ENCODE results near the gene TMEM183A. TPM values are rescaled to one million over a fixed set of nuclear protein-coding genes. Genes with fewer than 3 reads are reported as not detected.

TMEM183A gene
- total RNA-seq, 1 experiment from 2014 or later: 59.1 TPM

DNA sequence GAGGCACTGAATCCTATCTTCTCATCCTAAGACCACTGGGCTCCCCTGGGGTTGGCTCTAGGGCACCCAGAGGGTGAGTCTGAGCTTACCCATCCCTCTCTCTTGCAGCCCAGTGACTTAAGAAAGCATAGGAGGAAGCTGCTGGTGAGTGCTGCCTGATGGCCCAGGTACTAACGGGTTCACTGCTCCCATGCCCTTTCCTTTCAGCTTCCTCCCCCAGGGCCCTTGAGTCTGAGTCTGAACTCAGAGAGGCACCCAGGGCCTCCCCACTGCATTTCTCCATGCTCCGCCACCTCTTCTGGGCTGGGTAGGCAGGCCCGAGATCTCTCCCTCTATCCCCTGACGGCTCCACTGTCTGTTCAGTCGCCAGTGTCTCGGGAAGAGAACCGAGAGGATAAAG is 48.8 kb downstream of the TMEM183A start:
- no TSS peak for BruUV-seq (replicated peaks)
- CTCF ChIA-PET: no interaction called here
- POLR2A ChIA-PET: no interaction called here

DNA sequence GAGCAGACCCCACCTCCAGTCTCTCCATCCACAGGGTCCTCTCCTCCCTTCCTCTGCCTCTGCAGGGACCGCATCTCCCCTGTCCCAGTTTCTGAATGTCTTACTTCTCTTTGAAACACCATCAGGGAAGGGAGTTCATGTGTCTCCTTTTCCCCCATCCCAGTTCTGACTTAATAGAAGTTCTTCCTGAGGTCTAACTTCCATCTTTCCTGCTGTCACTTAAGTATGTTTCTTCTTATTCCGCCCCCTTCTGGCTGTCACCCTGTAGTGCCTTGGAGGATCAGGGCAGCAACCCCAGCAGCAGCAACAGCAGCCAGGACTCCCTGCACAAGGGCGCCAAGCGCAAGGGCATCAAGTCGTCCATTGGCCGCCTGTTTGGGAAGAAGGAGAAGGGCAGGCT is 49.3 kb downstream of the TMEM183A start:
- DNase-seq (ENCODE audit: low read depth, low spot score) (no peak), ATAC-seq (no peak)
- ChIA-PET POLR2A (no interaction called here), CTCF (no interaction called here)
- no peak for TF ChIP-seq SIN3A (IDR thresholded peaks at IDR 0.05; ENCODE audit: borderline replicate concordance, insufficient read depth, low read depth, low read length)
- TF ChIP-seq, protein P1, sequence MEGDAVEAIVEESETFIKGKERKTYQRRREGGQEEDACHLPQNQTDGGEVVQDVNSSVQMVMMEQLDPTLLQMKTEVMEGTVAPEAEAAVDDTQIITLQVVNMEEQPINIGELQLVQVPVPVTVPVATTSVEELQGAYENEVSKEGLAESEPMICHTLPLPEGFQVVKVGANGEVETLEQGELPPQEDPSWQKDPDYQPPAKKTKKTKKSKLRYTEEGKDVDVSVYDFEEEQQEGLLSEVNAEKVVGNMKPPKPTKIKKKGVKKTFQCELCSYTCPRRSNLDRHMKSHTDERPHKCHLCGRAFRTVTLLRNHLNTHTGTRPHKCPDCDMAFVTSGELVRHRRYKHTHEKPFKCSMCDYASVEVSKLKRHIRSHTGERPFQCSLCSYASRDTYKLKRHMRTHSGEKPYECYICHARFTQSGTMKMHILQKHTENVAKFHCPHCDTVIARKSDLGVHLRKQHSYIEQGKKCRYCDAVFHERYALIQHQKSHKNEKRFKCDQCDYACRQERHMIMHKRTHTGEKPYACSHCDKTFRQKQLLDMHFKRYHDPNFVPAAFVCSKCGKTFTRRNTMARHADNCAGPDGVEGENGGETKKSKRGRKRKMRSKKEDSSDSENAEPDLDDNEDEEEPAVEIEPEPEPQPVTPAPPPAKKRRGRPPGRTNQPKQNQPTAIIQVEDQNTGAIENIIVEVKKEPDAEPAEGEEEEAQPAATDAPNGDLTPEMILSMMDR (IDR thresholded peaks at IDR 0.05): no peak
- TF ChIP-seq, protein P2, sequence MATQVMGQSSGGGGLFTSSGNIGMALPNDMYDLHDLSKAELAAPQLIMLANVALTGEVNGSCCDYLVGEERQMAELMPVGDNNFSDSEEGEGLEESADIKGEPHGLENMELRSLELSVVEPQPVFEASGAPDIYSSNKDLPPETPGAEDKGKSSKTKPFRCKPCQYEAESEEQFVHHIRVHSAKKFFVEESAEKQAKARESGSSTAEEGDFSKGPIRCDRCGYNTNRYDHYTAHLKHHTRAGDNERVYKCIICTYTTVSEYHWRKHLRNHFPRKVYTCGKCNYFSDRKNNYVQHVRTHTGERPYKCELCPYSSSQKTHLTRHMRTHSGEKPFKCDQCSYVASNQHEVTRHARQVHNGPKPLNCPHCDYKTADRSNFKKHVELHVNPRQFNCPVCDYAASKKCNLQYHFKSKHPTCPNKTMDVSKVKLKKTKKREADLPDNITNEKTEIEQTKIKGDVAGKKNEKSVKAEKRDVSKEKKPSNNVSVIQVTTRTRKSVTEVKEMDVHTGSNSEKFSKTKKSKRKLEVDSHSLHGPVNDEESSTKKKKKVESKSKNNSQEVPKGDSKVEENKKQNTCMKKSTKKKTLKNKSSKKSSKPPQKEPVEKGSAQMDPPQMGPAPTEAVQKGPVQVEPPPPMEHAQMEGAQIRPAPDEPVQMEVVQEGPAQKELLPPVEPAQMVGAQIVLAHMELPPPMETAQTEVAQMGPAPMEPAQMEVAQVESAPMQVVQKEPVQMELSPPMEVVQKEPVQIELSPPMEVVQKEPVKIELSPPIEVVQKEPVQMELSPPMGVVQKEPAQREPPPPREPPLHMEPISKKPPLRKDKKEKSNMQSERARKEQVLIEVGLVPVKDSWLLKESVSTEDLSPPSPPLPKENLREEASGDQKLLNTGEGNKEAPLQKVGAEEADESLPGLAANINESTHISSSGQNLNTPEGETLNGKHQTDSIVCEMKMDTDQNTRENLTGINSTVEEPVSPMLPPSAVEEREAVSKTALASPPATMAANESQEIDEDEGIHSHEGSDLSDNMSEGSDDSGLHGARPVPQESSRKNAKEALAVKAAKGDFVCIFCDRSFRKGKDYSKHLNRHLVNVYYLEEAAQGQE (IDR thresholded peaks at IDR 0.05; ENCODE audit: insufficient read depth in 1 of 2, low read depth in 2 of 2, low read length in 1 of 2): no peak
- no peak for TF ChIP-seq TCF7L2 (IDR thresholded peaks at IDR 0.05; ENCODE audit: low read depth, low read length)
- TF ChIP-seq POLR2AphosphoS5 (IDR thresholded peaks at IDR 0.05; ENCODE audit: low read depth, low read length): no peak
- Histone ChIP-seq H3K4me1 (ENCODE audit: control insufficient read depth, insufficient read depth, low read length) (no peaks in the 10 kb centered on the region), H3K27ac (ENCODE audit: low read length) (no peak overlapping the region), H3K4me3 (ENCODE audit: low read depth in 2 of 2, low read length in 2 of 2) (no peak overlapping the region), H3K36me3 (ENCODE audit: control insufficient read depth, insufficient read depth, low read length) (no peaks in the 10 kb centered on the region), H3K27me3 (ENCODE audit: control insufficient read depth, insufficient read depth, low read length) (no peaks in the 10 kb centered on the region), H3K9me3 (ENCODE audit: control insufficient read depth, insufficient read depth, low read depth, low read length) (no peaks in the 10 kb centered on the region)
- no TSS peak for BruUV-seq (replicated peaks)
- in situ Hi-C loops (cut with HindIII; ENCODE audit: low pct_unique_long_range_greater_than_20kb, low sequenced_read_pairs): no loop called here
- intact Hi-C loops (cut with micrococcal nuclease; ENCODE audit: unreplicated experiment): no loop called here

More for the DNA sequence above, 48.8 kb downstream of the TMEM183A start:
- no peak for TF ChIP-seq POLR2AphosphoS5 (IDR thresholded peaks at IDR 0.05; ENCODE audit: low read depth, low read length)
- TF ChIP-seq, protein P1 (IDR thresholded peaks at IDR 0.05): no peak
- TF ChIP-seq, protein P2 (IDR thresholded peaks at IDR 0.05; ENCODE audit: insufficient read depth in 1 of 2, low read depth in 2 of 2, low read length in 1 of 2): no peak
- TF ChIP-seq SIN3A (IDR thresholded peaks at IDR 0.05; ENCODE audit: borderline replicate concordance, insufficient read depth, low read depth, low read length): no peak
- no peak for TF ChIP-seq TCF7L2 (IDR thresholded peaks at IDR 0.05; ENCODE audit: low read depth, low read length)
- in situ Hi-C loops (cut with HindIII; ENCODE audit: low pct_unique_long_range_greater_than_20kb, low sequenced_read_pairs): no loop called here
- DNase-seq (ENCODE audit: low read depth, low spot score) (no peak), ATAC-seq (no peak)
- H3K36me3 ChIP-seq (ENCODE audit: control insufficient read depth, insufficient read depth, low read length): no peaks in the 10 kb centered on the region
- intact Hi-C loops (cut with micrococcal nuclease; ENCODE audit: unreplicated experiment): no loop called here
- H3K27me3 ChIP-seq (ENCODE audit: control insufficient read depth, insufficient read depth, low read length): no peaks in the 10 kb centered on the region
- no peak overlapping the region for H3K27ac ChIP-seq (ENCODE audit: low read length)
- no peaks in the 10 kb centered on the region for H3K9me3 ChIP-seq (ENCODE audit: control insufficient read depth, insufficient read depth, low read depth, low read length)
- no peak overlapping the region for H3K4me3 ChIP-seq (ENCODE audit: low read depth in 2 of 2, low read length in 2 of 2)
- H3K4me1 ChIP-seq (ENCODE audit: control insufficient read depth, insufficient read depth, low read length): no peaks in the 10 kb centered on the region

All from Panc1 (cell line).